GM18907 (cell line): ENCODE results near the gene RBMS1.
"Not testable (repeated sequence)": the region's sequence is repeated elsewhere in the genome, so short reads cannot be mapped to it uniquely, and the experiment has no call there.

ENCODE experiments used
- ATAC-seq: cut with Tn5 transposase; IDR thresholded peaks from one replicate; pipeline ENCODE4 v1.9.1; 2021; ENCODE audit warnings: mild to moderate bottlenecking, moderate library complexity; ENCODE audit not compliant: unreplicated experiment

RBMS1 gene

GRCh38 chr2:160502478-160502877, 8.9 kb upstream of the RBMS1 start:
- ATAC-seq, result no peak

- no peak for ATAC-seq
Measured at GRCh38 chr2:160501370-160501769, 7.8 kb upstream of the RBMS1 start.

- no peak for ATAC-seq
Measured at GRCh38 chr2:160499865-160500264, 6.3 kb upstream of the RBMS1 start.

GRCh38 chr2:160498137-160498536, 4.5 kb upstream of the RBMS1 start:
- no peak for ATAC-seq

GRCh38 chr2:160494201-160494644, 616 bp upstream of the RBMS1 start:
- no peak for ATAC-seq

- no peak for ATAC-seq
Measured at GRCh38 chr2:160492401-160493226, 993 bp downstream of the RBMS1 start.

- no peak for ATAC-seq
Measured at GRCh38 chr2:160491911-160492371, 1.7 kb downstream of the RBMS1 start.

GRCh38 chr2:160490733-160491685, 2.6 kb downstream of the RBMS1 start:
- ATAC-seq, result no peak

GRCh38 chr2:160489111-160489510, 4.5 kb downstream of the RBMS1 start:
- ATAC-seq, result no peak

GRCh38 chr2:160488289-160488688, 5.3 kb downstream of the RBMS1 start:
- ATAC-seq, result not testable (repeated sequence)

GRCh38 chr2:160486341-160486740, 7.3 kb downstream of the RBMS1 start:
- ATAC-seq, result no peak

GRCh38 chr2:160484859-160485520, 8.6 kb downstream of the RBMS1 start:
- no peak for ATAC-seq

- ATAC-seq, result no peak
Measured at GRCh38 chr2:160482673-160483072, 10.9 kb downstream of the RBMS1 start.

- ATAC-seq, result no peak
Measured at GRCh38 chr2:160479269-160479668, 14.3 kb downstream of the RBMS1 start.

GRCh38 chr2:160478660-160479059, 14.9 kb downstream of the RBMS1 start:
- no peak for ATAC-seq

GRCh38 chr2:160477032-160477431, 16.6 kb downstream of the RBMS1 start:
- ATAC-seq, result no peak

GRCh38 chr2:160474891-160475787, 18.5 kb downstream of the RBMS1 start:
- no peak for ATAC-seq

- ATAC-seq, result no peak
Measured at GRCh38 chr2:160474319-160474645, 19.3 kb downstream of the RBMS1 start.

GRCh38 chr2:160473468-160474318, 19.9 kb downstream of the RBMS1 start:
- no peak for ATAC-seq
